A549 (cell line): ENCODE measurements around the gene IL4R. TPM values are rescaled to one million over a fixed set of nuclear protein-coding genes. Genes with fewer than 3 reads are reported as not detected.

Source experiments
- ATAC-seq, 2 experiments: fragments of 200-7000 bp in 1 of 2; fragments of >200 bp in 1 of 2; cut with Nextera tagmentation in 1 of 2; cut with Tn5 transposase in 1 of 2; 3 replicates each; pipeline versions ENCODE4 v1.8.0 to v1.9.1; 2018 to 2020; ENCODE audit warnings: mild to moderate bottlenecking in 1 of 2, moderate library complexity in 1 of 2
- CTCF ChIA-PET: fragments of 300-600 bp; sonication (Branson Sonifier 250); formaldehyde crosslinking; extraction: SDS; loops from one replicate; lab custom pipeline; 2021; ENCODE audit warnings: antibody characterized with exemption, inconsistent platforms; lab: Yijun Ruan, JAX
- POLR2A ChIA-PET: fragments of 350-600 bp; formaldehyde crosslinking; extraction: SDS; loops from one replicate; lab custom pipeline; 2021; ENCODE audit warnings: antibody characterized with exemption, inconsistent platforms; lab: Yijun Ruan, JAX
- DNase-seq, 2 experiments: peaks; one replicate each; pipeline versions ENCODE4 v3.0.0 to v3.0.0-alpha.2; 2011 to 2016; ENCODE audit warnings: low read depth in 1 of 2, low spot score in 1 of 2
- FAIRE-seq: peaks from 2 replicates; lab custom pipeline; 2011; peaks lifted over from hg19 to GRCh38; lab: Jason Lieb, UNC
- H3K27ac ChIP-seq, 2 experiments: fragments of >200 bp; sonication (Bioruptor Twin); formaldehyde crosslinking; 3 replicates each; pipeline ENCODE4 v1.5.1; 2016 to 2017
- H3K4me1 ChIP-seq: fragments of >200 bp; sonication (Bioruptor Twin); formaldehyde crosslinking; 3 replicates; pipeline ENCODE4 v1.6.1; 2016
- H3K4me2 ChIP-seq: fragments of >200 bp; sonication (Bioruptor Twin); formaldehyde crosslinking; 3 replicates; pipeline ENCODE4 v1.6.1; 2016
- H3K4me3 ChIP-seq: fragments of >200 bp; sonication (Bioruptor Twin); formaldehyde crosslinking; 3 replicates; pipeline ENCODE4 v1.5.1; 2016
- H3K9me3 ChIP-seq: fragments of >200 bp; sonication (Bioruptor Twin); formaldehyde crosslinking; 3 replicates; pipeline ENCODE4 v1.6.1; 2016
- BHLHE40 ChIP-seq: IDR thresholded peaks from 2 replicates; pipeline ENCODE4 v1.6.1; 2012; ENCODE audit warnings: low read depth, low read length, inconsistent platforms
- CHD2 ChIP-seq: fragments of 150-350 bp; IDR thresholded peaks from 2 replicates; pipeline ENCODE4 v1.6.1; 2014; ENCODE audit warnings: low read length; ENCODE audit not compliant: partially characterized antibody
- EHF ChIP-seq: fragments of 250-450 bp; sonication (Bioruptor Pico); IDR thresholded peaks from 2 replicates; pipeline ENCODE4 v1.5.0; 2020; ENCODE audit warnings: mild to moderate bottlenecking
- EP300 ChIP-seq, 2 experiments: fragments of >200 bp; sonication (Bioruptor Twin); formaldehyde crosslinking; IDR thresholded peaks; 2 replicates in 1 of 2; 3 replicates in 1 of 2; pipeline ENCODE4 v1.6.1; 2016 to 2017
- ESRRA ChIP-seq: fragments of 150-350 bp; IDR thresholded peaks from 2 replicates; pipeline ENCODE4 v1.6.1; 2014; ENCODE audit warnings: mild to moderate bottlenecking, low read length, borderline replicate concordance
- HDAC2 ChIP-seq: fragments of 200-600 bp; sonication (generic); IDR thresholded peaks from 2 replicates; pipeline ENCODE4 v1.6.1; 2016
- HOXA7 ChIP-seq: fragments of 250-450 bp; sonication (Bioruptor Pico); IDR thresholded peaks from 2 replicates; pipeline ENCODE4 v1.5.0; 2020; ENCODE audit warnings: mild to moderate bottlenecking, moderate library complexity
- HOXB13 ChIP-seq: fragments of 250-450 bp; sonication (Bioruptor Pico); IDR thresholded peaks from 2 replicates; pipeline ENCODE4 v1.5.0; 2020; ENCODE audit warnings: low read depth, mild to moderate bottlenecking, moderate library complexity
- JUN ChIP-seq, 2 experiments: fragments of >200 bp; sonication (Bioruptor Twin); formaldehyde crosslinking; IDR thresholded peaks; 2 replicates in 1 of 2; 3 replicates in 1 of 2; pipeline ENCODE4 v1.6.1; 2016 to 2017
- JUNB ChIP-seq: fragments of >200 bp; sonication (Bioruptor Twin); formaldehyde crosslinking; IDR thresholded peaks from 2 replicates; pipeline ENCODE4 v1.6.1; 2016
- KDM5A ChIP-seq: fragments of 200-600 bp; sonication (generic); IDR thresholded peaks from 2 replicates; pipeline ENCODE4 v1.6.1; 2016; ENCODE audit warnings: antibody characterized with exemption, mild to moderate bottlenecking
- MAFK ChIP-seq: fragments of 450-650 bp; IDR thresholded peaks from 2 replicates; pipeline ENCODE4 v1.6.1; 2014; ENCODE audit not compliant: partially characterized antibody
- MAZ ChIP-seq: fragments of 150-350 bp; IDR thresholded peaks from 2 replicates; pipeline ENCODE4 v1.6.1; 2014; ENCODE audit warnings: antibody characterized with exemption, low read depth, low read length, borderline replicate concordance
- NFE2L2 ChIP-seq: fragments of 150-350 bp; conservative IDR thresholded peaks from 2 replicates; pipeline ENCODE4 v1.6.1; 2014; ENCODE audit warnings: low read length
- NR3C1 ChIP-seq: fragments of >200 bp; sonication (Bioruptor Twin); formaldehyde crosslinking; IDR thresholded peaks from 3 replicates; pipeline ENCODE4 v1.6.1; 2017
- PHF8 ChIP-seq: fragments of 200-600 bp; sonication (generic); IDR thresholded peaks from 2 replicates; pipeline ENCODE4 v1.6.1; 2016; ENCODE audit warnings: low read depth, mild to moderate bottlenecking, antibody characterized with exemption, moderate library complexity, borderline replicate concordance
- POLR2A ChIP-seq: IDR thresholded peaks from 2 replicates; pipeline ENCODE4 v1.6.1; 2012; ENCODE audit warnings: mild to moderate bottlenecking, low read length
- RARB ChIP-seq: fragments of 250-450 bp; sonication (Bioruptor Pico); IDR thresholded peaks from 2 replicates; pipeline ENCODE4 v1.8.0; 2021; ENCODE audit warnings: mild to moderate bottlenecking, moderate library complexity
- RFX5 ChIP-seq: fragments of 450-650 bp; IDR thresholded peaks from 2 replicates; pipeline ENCODE4 v1.7.1; 2014; ENCODE audit warnings: antibody characterized with exemption, mild to moderate bottlenecking, moderate library complexity
- SMC3 ChIP-seq: fragments of >200 bp; sonication (Bioruptor Twin); formaldehyde crosslinking; IDR thresholded peaks from 3 replicates; pipeline ENCODE4 v1.6.1; 2018; ENCODE audit warnings: inconsistent platforms
- TFCP2L1 ChIP-seq: fragments of 250-450 bp; sonication (Bioruptor Pico); IDR thresholded peaks from 2 replicates; pipeline ENCODE4 v1.5.0; 2021; ENCODE audit warnings: mild to moderate bottlenecking
- WGBS: methylation state at CpG from one replicate; pipeline ENCODE4 v1.1.6; 2017; ENCODE audit errors: missing lambda C conversion rate; 5-methylcytosine and 5-hydroxymethylcytosine counted together
- polyA plus RNA-seq, 4 experiments: library from polyadenylated mRNA; depleted of rRNA in 3 of 4; stranded (reverse); fragments of >200 nt; fragmentation: RNase III in 1 of 4; extraction: RNeasy Plus Mini Kit Qiagen cat#74134 plus additional on column Dnase treatment in 1 of 4; gene quantifications; 2 replicates in 3 of 4; 3 replicates in 1 of 4; pipeline ENCODE4 v1.2.3, GENCODE V29; 2011 to 2017
- TF ChIP-seq, protein P1 (sequence below): fragments of 250-450 bp; sonication (Bioruptor Pico); IDR thresholded peaks from 2 replicates; pipeline ENCODE4 v1.5.0; 2021; ENCODE audit warnings: mild to moderate bottlenecking, moderate library complexity, borderline replicate concordance
- TF ChIP-seq, protein P2 (sequence below): fragments of >200 bp; sonication (Bioruptor Twin); formaldehyde crosslinking; IDR thresholded peaks from 3 replicates; pipeline ENCODE4 v1.5.1; 2016
- TF ChIP-seq, protein P3 (sequence below): IDR thresholded peaks from 2 replicates; pipeline ENCODE4 v1.6.1; 2012
- TF ChIP-seq, protein P4 (sequence below): fragments of 150-350 bp; IDR thresholded peaks from 2 replicates; pipeline ENCODE4 v1.6.1; 2014; ENCODE audit warnings: low read depth, mild to moderate bottlenecking, low read length

Gene IL4R
- polyA plus RNA-seq, 2 of the 4 experiments (the other 2 are of a cell fraction) = 14.4 to 19.3 TPM

DNA sequence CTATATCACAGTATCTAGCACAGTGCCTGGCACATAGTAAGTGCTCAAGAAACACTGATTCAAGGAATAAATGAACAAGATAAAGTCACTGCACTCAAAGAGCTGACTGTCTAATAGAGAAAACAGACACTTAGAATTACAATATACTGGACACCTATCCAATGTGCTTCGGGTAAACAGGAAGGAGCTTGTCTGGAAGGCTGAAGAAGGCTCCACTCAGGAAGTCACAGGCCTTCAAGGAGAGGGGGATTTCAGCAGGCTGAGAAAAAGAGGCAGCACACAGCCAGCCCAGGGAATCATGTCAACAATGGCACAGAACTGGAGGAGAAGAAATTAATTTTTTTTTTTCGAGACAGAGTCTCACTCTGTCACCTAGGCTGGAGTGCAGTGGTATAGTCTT lies 9.7 kb upstream of the IL4R start:
- no peak overlapping the region for H3K4me3 ChIP-seq
- ChIA-PET POLR2A (no interaction called here), CTCF (interaction anchor here (1.4 to 3.1 kb wide), 2 partner anchors 64 to 70 kb away, joined by 6 to 16 read pairs; no protein-coding TSS in a partner anchor)
- ATAC-seq (no peak), DNase-seq (no peak), FAIRE-seq (no peak)
- no peak overlapping the region for H3K27ac ChIP-seq
- H3K4me2 ChIP-seq = no peak overlapping the region
- H3K4me1 ChIP-seq = no peaks in the 10 kb centered on the region
- H3K9me3 ChIP-seq = peaks cover 9% of the 10 kb centered on the region; the same call in 1 of the 3 replicates
- 39% methylated on average over 2 of the region's 2 CpGs for WGBS
- no peak for TF ChIP-seq PHF8
- no peak for TF ChIP-seq JUN (IDR thresholded peaks at IDR 0.05)
- no peak for TF ChIP-seq KDM5A
- TF ChIP-seq SMC3 = no peak
- TF ChIP-seq BHLHE40 = no peak
- TF ChIP-seq, protein P1, sequence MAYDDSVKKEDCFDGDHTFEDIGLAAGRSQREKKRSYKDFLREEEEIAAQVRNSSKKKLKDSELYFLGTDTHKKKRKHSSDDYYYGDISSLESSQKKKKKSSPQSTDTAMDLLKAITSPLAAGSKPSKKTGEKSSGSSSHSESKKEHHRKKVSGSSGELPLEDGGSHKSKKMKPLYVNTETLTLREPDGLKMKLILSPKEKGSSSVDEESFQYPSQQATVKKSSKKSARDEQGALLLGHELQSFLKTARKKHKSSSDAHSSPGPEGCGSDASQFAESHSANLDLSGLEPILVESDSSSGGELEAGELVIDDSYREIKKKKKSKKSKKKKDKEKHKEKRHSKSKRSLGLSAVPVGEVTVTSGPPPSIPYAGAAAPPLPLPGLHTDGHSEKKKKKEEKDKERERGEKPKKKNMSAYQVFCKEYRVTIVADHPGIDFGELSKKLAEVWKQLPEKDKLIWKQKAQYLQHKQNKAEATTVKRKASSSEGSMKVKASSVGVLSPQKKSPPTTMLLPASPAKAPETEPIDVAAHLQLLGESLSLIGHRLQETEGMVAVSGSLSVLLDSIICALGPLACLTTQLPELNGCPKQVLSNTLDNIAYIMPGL = no peak
- no peak for TF ChIP-seq JUNB
- no peak for TF ChIP-seq POLR2A

DNA sequence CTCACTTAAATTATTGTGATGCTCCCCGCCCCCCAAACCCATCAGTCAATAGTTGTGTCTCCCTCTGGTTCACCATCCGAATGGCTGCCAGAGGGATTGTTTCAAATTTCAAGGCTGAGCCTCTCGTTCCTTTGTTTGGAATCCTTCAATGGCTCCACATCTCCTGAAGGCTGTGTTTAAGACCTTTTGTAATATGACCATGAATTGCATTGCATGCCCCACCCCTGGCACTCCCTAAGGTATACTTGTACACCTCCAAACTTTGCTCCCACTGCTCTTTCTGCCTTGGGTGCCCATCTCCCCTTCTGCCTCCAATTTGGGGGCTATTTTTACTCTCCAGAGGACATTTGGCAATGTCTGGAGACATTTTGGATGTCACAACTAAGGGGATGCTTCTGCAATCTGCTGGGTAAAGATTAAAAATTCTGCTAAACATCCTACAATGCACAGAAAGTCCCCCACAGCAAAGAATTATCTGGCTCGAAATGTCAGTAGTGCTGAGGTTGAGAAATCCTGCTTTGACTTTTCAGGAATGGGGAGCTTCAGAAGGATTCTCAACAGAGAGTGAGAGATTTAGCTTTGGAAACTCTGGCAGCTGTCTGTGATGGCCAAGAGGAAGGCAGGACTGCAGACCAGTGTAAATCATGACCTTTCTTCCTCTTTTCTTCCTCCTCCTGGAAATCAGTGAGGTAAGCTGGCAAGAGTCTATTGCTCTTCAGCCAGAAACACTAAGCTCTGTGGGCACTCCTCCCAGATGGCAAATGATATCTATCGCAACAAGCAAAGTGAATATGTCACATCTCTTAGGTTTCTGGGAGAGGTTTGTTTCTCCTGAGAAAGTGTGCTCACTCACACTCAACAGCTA lies 8.7 kb upstream of the IL4R start:
- ChIA-PET POLR2A (interaction anchor here (0.7 kb wide), 1 partner anchor 102 kb away, joined by 3 read pairs; the partner anchor contains the start of gene KDM8), CTCF (interaction anchor here (1.1 to 3.1 kb wide), 2 partner anchors 63 to 71 kb away, joined by 5 to 16 read pairs; no protein-coding TSS in a partner anchor)
- no peak for DNase-seq
- no peak for ATAC-seq
- 48% methylated on average over 5 of the region's 5 CpGs for WGBS
- FAIRE-seq = no peak
- Histone ChIP-seq H3K27ac (no peak overlapping the region), H3K4me3 (no peak overlapping the region), H3K9me3 (peaks cover 9% of the 10 kb centered on the region; the same call in 1 of the 3 replicates), H3K4me1 (no peaks in the 10 kb centered on the region), H3K4me2 (no peak overlapping the region)
- no peak for TF ChIP-seq POLR2A
- TF ChIP-seq, protein P2, sequence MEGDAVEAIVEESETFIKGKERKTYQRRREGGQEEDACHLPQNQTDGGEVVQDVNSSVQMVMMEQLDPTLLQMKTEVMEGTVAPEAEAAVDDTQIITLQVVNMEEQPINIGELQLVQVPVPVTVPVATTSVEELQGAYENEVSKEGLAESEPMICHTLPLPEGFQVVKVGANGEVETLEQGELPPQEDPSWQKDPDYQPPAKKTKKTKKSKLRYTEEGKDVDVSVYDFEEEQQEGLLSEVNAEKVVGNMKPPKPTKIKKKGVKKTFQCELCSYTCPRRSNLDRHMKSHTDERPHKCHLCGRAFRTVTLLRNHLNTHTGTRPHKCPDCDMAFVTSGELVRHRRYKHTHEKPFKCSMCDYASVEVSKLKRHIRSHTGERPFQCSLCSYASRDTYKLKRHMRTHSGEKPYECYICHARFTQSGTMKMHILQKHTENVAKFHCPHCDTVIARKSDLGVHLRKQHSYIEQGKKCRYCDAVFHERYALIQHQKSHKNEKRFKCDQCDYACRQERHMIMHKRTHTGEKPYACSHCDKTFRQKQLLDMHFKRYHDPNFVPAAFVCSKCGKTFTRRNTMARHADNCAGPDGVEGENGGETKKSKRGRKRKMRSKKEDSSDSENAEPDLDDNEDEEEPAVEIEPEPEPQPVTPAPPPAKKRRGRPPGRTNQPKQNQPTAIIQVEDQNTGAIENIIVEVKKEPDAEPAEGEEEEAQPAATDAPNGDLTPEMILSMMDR = no peak
- TF ChIP-seq ESRRA = no peak
- TF ChIP-seq NFE2L2 = no peak
- no peak for TF ChIP-seq EP300 (IDR thresholded peaks at IDR 0.05)
- no peak for TF ChIP-seq CHD2
- no peak for TF ChIP-seq SMC3
- TF ChIP-seq HDAC2 = no peak
- TF ChIP-seq RFX5 = no peak
- no peak for TF ChIP-seq HOXA7 (CRISPR knock-in tag)
- no peak for TF ChIP-seq MAZ
- TF ChIP-seq PHF8 = no peak

DNA sequence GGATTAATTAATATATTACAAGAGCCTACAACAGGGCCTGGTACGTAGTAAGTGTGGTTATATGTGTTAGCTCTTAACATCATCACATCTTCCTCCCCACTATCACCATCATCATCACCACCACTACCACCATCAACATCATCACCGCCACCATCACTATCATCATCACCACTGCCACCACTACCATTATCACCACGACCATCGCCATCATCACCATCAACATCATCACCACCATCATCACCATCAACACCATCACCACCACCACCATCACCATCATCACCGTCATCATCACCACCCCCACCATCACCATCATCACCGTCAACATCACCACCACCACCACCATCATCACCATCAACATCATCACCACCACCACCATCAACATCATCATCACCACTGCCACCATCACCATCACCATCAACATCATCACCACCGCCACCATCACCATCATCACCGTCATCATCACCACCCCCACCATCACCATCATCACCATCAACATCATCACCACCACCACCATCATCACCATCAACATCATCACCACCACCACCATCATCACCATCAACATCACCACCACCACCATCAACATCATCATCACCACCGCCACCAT lies 7.8 kb upstream of the IL4R start:
- H3K4me1 ChIP-seq = no peaks in the 10 kb centered on the region
- 83% methylated on average over 9 of the region's 9 CpGs for WGBS
- ATAC-seq (no peak), FAIRE-seq (no peak), DNase-seq (no peak)
- no peak for TF ChIP-seq RFX5
- TF ChIP-seq SMC3 = no peak
- TF ChIP-seq MAFK = no peak
- no peak for TF ChIP-seq JUN (IDR thresholded peaks at IDR 0.05)
- no peak for TF ChIP-seq NFE2L2
- no peak for TF ChIP-seq KDM5A
- TF ChIP-seq RARB (CRISPR knock-in tag) = no peak
- no peak for TF ChIP-seq NR3C1
- TF ChIP-seq, protein P3, sequence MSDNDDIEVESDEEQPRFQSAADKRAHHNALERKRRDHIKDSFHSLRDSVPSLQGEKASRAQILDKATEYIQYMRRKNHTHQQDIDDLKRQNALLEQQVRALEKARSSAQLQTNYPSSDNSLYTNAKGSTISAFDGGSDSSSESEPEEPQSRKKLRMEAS = no peak
- TF ChIP-seq TFCP2L1 (CRISPR knock-in tag) = no peak
- no peak for TF ChIP-seq HOXB13
- TF ChIP-seq EHF (CRISPR knock-in tag) = no peak
- TF ChIP-seq, protein P4, sequence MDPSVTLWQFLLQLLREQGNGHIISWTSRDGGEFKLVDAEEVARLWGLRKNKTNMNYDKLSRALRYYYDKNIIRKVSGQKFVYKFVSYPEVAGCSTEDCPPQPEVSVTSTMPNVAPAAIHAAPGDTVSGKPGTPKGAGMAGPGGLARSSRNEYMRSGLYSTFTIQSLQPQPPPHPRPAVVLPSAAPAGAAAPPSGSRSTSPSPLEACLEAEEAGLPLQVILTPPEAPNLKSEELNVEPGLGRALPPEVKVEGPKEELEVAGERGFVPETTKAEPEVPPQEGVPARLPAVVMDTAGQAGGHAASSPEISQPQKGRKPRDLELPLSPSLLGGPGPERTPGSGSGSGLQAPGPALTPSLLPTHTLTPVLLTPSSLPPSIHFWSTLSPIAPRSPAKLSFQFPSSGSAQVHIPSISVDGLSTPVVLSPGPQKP = no peak
- H3K27ac ChIP-seq = no peak overlapping the region
- no peak overlapping the region for H3K4me3 ChIP-seq
- no peak overlapping the region for H3K4me2 ChIP-seq
- ChIA-PET CTCF (interaction anchor here (1.1 to 3.1 kb wide), 2 partner anchors 62 to 72 kb away, joined by 5 to 16 read pairs; no protein-coding TSS in a partner anchor), POLR2A (interaction anchor here (0.7 kb wide), 1 partner anchor 103 kb away, joined by 3 read pairs; the partner anchor contains the start of gene KDM8)
- peaks cover 9% of the 10 kb centered on the region; the same call in 1 of the 3 replicates for H3K9me3 ChIP-seq
